DND-41 (cell line): ENCODE measurements around the gene TBC1D5.

Experiments
- CTCF ChIP-seq: IDR thresholded peaks from 2 replicates; pipeline ENCODE4 v1.5.1; 2012; ENCODE audit warnings: borderline replicate concordance, low read length, moderate library complexity, mild to moderate bottlenecking; ENCODE audit not compliant: poor library complexity, severe bottlenecking; ENCODE audit errors: extremely low read depth
- EZH2 ChIP-seq: IDR thresholded peaks from 3 replicates; pipeline ENCODE4 v1.6.1; 2012; ENCODE audit warnings: borderline replicate concordance, low read depth, mild to moderate bottlenecking, moderate library complexity, low read length, inconsistent platforms; ENCODE audit not compliant: severe bottlenecking

GRCh38 chr3:17588422-17588821 is 154.0 kb downstream of the TBC1D5 start:
- TF ChIP-seq CTCF: no peak
- no peak for TF ChIP-seq EZH2
